GM18909 (cell line): ENCODE results near the gene PHTF2.
A peak's percentile ranks its signal among the peaks of the same experiment; 100 is the strongest.
"Not testable (repeated sequence)": the region's sequence is repeated elsewhere in the genome, so short reads cannot be mapped to it uniquely, and the experiment has no call there.

Source experiments
- ATAC-seq: cut with Tn5 transposase; IDR thresholded peaks from one replicate; pipeline ENCODE4 v1.9.1; 2021; ENCODE audit warnings: mild to moderate bottlenecking; ENCODE audit not compliant: unreplicated experiment, poor library complexity

The PHTF2 gene

GRCh38 chr7:77826300-77826699 lies 27.7 kb downstream of the PHTF2 start:
- no peak for ATAC-seq

DNA sequence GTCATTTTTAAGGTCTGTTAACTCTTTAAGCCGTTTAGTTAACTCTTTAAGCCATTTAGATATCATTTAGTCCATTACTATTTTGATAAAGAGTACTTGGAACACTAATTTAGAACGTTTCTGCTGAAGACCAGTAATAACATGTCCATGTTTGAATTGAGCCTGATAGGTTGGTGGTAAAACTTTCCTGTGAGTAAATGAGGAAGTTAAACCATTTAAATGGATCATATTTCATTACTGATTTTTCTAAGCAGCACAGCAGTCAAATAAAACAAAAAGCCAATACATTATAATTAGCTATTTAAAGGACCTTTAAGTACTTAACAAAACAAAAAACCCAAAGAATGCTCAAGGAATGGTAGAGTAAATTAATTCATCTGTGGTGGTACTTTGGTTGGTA lies 29.4 kb downstream of the PHTF2 start:
- no peak for ATAC-seq

DNA sequence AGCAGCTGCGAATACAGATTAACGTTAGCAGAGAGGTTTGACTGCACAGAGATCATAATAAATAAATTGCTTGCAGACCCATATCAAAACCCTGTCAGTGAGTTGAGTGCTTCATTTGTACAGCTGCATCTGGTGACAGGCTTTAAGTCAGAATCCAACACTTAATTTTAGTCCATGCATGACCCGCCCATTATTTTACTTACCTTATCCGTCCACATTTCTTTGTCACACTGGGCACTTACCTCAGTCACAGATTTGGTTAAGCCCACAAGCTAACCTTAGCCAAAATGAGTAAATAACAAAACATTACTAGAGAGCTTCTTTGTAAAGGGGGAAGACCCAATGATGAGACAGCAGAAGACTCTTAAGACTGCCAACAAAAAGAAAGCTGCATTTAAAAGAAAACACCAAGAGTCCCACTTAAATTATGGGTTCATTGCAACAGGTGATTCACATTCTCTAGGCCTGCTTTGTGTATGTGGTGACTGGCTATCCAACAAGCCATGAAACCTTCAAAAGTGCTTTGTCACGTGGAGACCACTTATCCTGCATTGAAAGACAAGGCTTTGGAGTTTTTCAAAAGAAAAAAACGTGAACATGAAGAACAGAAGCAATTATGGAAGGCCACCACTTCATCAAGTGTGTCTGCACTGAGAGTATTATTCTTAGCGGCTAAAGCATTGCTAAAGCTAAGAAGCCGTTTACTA lies 32.2 kb downstream of the PHTF2 start:
- no peak for ATAC-seq

DNA sequence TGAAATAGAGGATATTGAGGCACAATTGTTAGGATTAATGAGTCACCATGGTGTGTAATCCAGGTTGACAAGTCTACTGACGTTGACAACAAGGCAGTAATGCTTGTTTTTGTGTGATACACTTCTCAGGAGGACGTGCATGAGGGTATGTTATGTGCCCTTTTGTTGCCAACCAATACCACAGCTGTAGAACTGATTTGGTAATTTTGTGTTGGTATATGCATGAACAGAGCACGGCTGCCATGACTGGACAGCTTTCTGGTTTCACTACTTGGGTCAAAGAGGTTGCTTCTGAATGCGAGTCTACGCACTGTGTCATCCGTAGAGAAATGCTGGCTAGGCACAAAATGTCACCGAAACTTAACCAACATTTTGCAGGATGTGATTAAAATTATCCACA lies 32.9 kb downstream of the PHTF2 start:
- ATAC-seq: no peak

- ATAC-seq: no peak
Measured at GRCh38 chr7:77831953-77832352, 33.4 kb downstream of the PHTF2 start.

GRCh38 chr7:77833136-77833535 lies 34.6 kb downstream of the PHTF2 start:
- ATAC-seq: no peak

DNA sequence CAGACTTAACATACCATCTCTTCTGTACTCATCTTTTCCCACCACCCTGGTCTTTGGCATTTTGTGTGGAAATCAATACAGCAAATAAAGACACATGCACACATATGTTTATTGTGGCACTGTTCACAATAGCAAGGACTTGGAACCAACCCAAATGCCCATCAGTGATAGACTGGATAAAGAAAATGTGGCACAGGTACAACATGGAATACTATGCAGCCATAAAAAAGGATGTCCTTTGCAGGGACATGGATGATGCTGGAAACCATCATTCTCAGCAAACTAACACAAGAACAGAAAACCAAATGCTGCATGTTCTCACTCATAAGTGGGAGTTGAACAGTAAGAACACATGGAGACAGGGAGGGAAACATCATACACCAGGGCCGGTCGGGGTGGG lies 37.9 kb downstream of the PHTF2 start:
- ATAC-seq: not testable (repeated sequence)

GRCh38 chr7:77837275-77837674 lies 38.7 kb downstream of the PHTF2 start:
- ATAC-seq: no peak

DNA sequence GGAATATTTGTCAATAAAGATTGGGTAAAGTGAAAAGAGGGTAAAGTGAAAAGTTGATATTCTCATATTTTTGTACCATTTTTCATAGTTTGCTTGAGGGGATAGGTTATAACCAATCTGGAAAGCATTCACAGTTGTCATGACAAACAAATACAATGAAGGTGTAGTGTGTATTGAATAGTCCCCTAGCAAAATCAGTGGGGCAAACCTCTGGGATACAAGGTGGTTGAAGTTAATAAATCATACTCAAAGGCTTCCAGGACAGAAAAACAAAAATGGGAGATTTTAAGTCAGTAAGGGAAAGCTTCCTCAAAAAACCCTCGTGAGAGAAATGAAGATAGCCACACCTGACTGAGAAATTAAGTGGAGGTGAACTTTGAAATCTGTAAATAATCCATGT lies 39.4 kb downstream of the PHTF2 start:
- ATAC-seq: no peak

DNA sequence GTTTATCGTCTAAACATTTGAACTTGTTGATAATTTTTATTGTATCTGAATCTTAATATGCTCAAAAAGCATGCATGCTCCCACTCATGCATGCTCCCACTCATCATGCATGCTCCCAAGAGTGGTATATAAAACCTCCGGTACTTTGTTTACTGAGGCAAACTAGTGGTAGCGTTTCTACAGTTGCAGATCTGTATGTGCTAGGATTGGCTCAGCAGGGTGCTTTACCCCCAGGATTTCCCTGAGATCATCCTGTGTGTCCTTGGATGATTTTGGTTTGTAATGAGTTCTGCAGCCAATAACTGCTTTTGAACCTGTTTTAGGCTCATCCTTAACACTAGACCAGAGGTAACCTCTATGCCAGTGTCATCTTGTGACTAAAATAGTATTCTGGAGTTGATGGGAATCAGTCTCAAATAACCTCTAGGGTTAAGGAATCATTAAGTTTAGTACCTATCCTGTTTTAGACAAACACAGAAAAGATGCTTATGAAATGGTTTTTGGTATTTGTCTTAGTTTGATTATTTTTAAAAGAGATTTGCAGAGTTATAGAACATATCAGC lies 40.4 kb downstream of the PHTF2 start:
- no peak for ATAC-seq

GRCh38 chr7:77839919-77840318 lies 41.3 kb downstream of the PHTF2 start:
- no peak for ATAC-seq

DNA sequence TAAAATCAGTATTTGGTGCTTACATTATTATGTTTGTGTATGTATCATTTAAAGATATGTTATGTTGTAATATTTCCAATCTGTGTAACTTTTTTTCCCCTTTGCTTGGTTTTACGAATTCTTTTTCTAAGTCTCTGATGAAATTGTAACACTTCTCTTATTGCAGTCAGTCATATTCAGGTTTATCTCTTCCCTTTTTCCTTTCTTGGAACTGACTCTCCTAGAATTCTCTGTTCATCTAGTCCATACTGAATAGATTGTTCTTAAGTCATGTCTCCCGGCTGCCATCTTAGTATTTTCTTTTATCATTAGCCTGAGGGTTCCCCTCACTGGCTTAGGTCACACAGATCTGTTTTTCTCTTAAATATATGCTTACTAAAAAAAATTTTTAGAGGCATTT lies 44.6 kb downstream of the PHTF2 start:
- no peak for ATAC-seq

- ATAC-seq: no peak
Measured at GRCh38 chr7:77846317-77847092, 47.9 kb downstream of the PHTF2 start.

GRCh38 chr7:77855371-77856083 lies 57.0 kb downstream of the PHTF2 start:
- ATAC-seq: no peak

DNA sequence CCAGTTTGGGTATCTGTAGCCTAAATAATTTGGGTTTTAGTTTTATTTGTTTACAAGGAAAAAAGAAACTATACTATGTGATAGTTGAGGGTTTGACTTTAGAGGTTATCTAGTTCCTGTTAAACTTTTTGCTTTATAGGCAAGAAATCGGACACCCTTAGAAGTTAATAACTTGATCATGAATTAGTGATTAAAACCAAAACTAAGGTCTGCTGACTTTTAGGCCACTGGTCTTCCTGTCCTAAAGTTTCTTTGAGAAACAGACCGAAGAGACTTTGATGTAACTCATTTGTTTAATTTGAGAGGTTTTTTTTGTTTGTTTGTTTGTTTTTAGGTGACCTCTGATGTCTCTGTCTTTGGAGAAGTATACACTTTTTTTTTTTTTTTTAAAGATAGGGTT lies 59.7 kb downstream of the PHTF2 start:
- ATAC-seq: peak; percentile 62

GRCh38 chr7:77859343-77859742 lies 60.8 kb downstream of the PHTF2 start:
- no peak for ATAC-seq

GRCh38 chr7:77862691-77863090 lies 64.1 kb downstream of the PHTF2 start:
- ATAC-seq: no peak

GRCh38 chr7:77863860-77864259 lies 65.3 kb downstream of the PHTF2 start:
- no peak for ATAC-seq

DNA sequence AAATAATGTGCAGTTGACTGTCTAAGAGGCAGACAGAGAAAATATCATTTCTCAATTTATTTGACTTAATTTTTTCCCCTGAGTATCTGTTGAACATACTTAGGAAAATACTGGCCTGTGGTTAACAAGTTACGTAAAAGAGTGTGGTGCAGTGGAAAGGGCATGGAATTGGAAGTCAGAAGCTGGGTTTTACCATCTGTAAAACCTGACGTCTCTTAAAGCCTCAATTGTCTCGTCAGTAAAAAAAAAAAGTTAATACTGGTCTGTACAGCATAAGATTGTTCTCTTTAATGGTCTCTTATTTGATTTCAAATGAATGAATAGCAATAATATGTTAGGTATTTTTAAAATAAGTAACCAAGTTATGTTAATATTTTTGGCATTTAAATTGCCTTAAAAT lies 67.8 kb downstream of the PHTF2 start:
- no peak for ATAC-seq

DNA sequence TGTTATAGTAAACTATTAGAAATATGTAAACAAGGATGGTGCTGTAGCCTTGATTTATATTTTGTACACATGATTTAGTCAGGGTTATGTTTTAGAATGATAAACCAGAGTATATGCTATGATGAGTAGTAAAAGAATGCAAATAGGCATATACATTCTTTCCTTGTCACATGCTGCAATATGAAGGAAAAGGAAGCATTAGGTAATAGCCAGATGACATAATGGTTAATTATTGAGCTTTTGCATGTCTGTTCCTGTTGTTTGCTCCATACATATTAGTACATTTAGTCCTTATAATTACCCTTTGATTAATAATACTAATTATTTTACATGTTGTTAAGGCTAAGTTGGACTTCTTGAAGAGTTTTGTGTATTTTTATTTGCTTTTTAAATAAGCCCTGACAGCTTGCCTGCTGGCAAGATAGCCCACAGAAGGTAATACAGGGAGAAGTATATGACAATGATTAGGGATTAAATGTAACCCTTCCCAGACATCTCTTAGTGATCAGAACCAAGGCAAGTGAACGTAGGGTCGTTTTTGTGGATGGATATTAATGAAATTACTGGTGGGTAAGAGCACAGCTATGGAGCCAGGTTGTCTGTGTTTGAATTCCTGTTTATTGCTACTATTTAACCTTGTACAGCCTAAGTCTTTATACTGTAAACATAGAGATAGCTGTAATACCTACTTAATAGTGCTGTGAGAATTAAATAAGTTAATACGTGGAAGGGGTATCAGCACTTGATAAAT lies 68.4 kb downstream of the PHTF2 start:
- ATAC-seq: peak; percentile 42
